CD4-positive, alpha-beta T cell (primary cell): Measurements from ENCODE around the gene KIF3B. TPM values are rescaled to one million over a fixed set of nuclear protein-coding genes. Genes with fewer than 3 reads are reported as not detected.

Experiments
- ATAC-seq: fragments of 200-7000 bp; cut with Tn5 transposase; one replicate; pipeline ENCODE4 v1.10.0; 2022; ENCODE audit warnings: mild to moderate bottlenecking; ENCODE audit not compliant: poor library complexity
- CTCF ChIA-PET: fragments of 350-600 bp; sonication (Branson Sonifier 250); formaldehyde crosslinking; loops from one replicate; lab custom pipeline; 2021; ENCODE audit warnings: antibody characterized with exemption, inconsistent platforms; lab: Charles Lee
- POLR2A ChIA-PET: fragments of 350-600 bp; sonication (Branson Sonifier 250); formaldehyde crosslinking; loops from one replicate; lab custom pipeline; 2021; ENCODE audit warnings: antibody characterized with exemption, inconsistent platforms; lab: Charles Lee
- DNase-seq, 14 experiments: peaks; one replicate each; pipeline ENCODE4 v3.0.0-alpha.2; 2013 to 2020; ENCODE audit warnings: mixed read lengths in 2 of 14
- H3K27ac ChIP-seq, 2 donors: one replicate each; pipeline versions ENCODE4 v1.5.1 to v1.7.0; 2013; ENCODE audit warnings: low read length in 2 of 2, low read depth in 1 of 2, mild to moderate bottlenecking in 1 of 2
- H3K27me3 ChIP-seq, 2 experiments: 1 replicate in 1 of 2; 2 replicates in 1 of 2; pipeline versions ENCODE4 v1.6.1 to v1.7.0; 2013; ENCODE audit warnings: low read length in 2 of 2, control low read depth in 1 of 2, mild to moderate bottlenecking in 1 of 2, moderate library complexity in 1 of 2; ENCODE audit not compliant: insufficient read depth in 2 of 2, control insufficient read depth in 1 of 2
- H3K36me3 ChIP-seq: one replicate; pipeline ENCODE4 v1.6.1; 2013; ENCODE audit warnings: low read length, control low read depth; ENCODE audit not compliant: insufficient read depth
- H3K4me1 ChIP-seq: one replicate; pipeline ENCODE4 v1.6.1; 2013; ENCODE audit warnings: low read length, control low read depth; ENCODE audit not compliant: insufficient read depth
- H3K4me3 ChIP-seq: one replicate; pipeline ENCODE4 v1.5.1; 2013; ENCODE audit warnings: mild to moderate bottlenecking, low read length, moderate library complexity
- H3K9me3 ChIP-seq, 2 experiments: 1 replicate in 1 of 2; 2 replicates in 1 of 2; pipeline versions ENCODE4 v1.6.1 to v1.7.0; 2013; ENCODE audit warnings: low read length in 2 of 2, mild to moderate bottlenecking in 2 of 2, control low read depth in 1 of 2, moderate library complexity in 1 of 2; ENCODE audit not compliant: control insufficient read depth in 1 of 2, insufficient read depth in 1 of 2
- H3K27ac Mint-ChIP-seq: one replicate; pipeline ENCODE4 v1.8.0; 2020; ENCODE audit warnings: mixed read lengths
- H3K27me3 Mint-ChIP-seq: one replicate; pipeline ENCODE4 v1.8.0; 2021; ENCODE audit warnings: mixed read lengths
- H3K36me3 Mint-ChIP-seq: one replicate; pipeline ENCODE4 v1.8.0; 2021; ENCODE audit warnings: low read depth, mixed read lengths
- H3K4me1 Mint-ChIP-seq: one replicate; pipeline ENCODE4 v1.8.0; 2021; ENCODE audit warnings: low read depth, mixed read lengths
- H3K4me3 Mint-ChIP-seq: one replicate; pipeline ENCODE4 v1.8.0; 2020; ENCODE audit warnings: mild to moderate bottlenecking, mixed read lengths
- H3K9me3 Mint-ChIP-seq: one replicate; pipeline ENCODE4 v1.8.0; 2020; ENCODE audit warnings: mixed read lengths
- intact Hi-C, 2 experiments: fragments of 100-400 bp; cut with DNase I in 1 of 2; cut with micrococcal nuclease in 1 of 2; formaldehyde crosslinking; loops; one replicate each; pipeline versions ENCODE4 v1.15.1 to v1.9.0; 2023 to 2025; cut with DNase I, micrococcal nuclease
- total RNA-seq, 174 experiments: library from RNA in 2 of 174; stranded (reverse) in 2 of 174; gene quantifications; one replicate each; pipeline ENCODE4 v1.2.3 and lab custom pipeline; 2021 to 2026
- TF ChIP-seq, protein P1 (sequence below): fragments of 200-600 bp; IDR thresholded peaks from one replicate; pipeline ENCODE4 v1.8.0; 2022; ENCODE audit warnings: antibody characterized with exemption, mild to moderate bottlenecking

KIF3B gene
- total RNA-seq, 2 experiments from 2014 or later, result 7.3 TPM

DNA sequence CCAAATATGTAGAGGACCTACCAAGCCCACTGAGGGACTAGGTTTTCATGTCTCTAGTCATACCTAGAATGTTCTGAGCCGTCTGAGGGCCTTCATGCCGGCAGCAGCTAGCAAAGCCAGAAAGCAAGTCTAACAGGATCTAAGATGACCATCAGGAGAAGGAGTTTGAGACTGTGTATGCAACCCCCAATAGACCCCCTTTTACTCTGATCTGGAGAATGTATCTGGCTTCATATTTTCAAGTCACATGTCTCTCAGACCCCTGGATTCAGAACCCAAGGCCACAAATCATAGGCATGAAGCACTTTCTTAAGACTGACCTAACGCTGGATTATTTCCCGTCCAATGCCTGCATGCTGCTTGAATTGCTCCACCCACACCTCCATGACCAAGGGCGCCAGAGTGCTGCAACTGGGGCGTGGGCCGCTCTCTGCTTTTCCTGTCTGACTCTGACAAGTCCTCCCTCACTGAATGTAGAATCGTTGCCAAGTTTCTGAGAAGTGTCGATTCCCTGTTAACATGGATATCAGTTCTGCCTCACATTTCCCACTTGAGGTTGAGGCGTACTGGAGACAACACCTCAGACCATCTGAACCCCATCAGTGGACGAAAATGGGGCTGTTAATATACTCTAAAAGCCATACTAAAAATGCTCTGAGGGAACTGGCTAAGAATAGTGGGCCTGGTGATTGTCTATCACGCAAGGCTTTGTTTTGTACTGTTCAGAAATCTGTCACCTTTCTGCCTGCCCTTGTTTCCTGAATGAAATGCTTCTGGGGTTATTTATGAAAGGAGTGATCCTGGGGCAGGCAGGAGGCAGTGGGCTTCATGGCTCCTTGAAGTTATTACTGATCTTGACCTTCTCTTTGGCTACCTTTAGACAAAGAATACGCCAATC is 56.8 kb downstream of the KIF3B start:
- CTCF ChIA-PET, result no interaction called here
- H3K9me3 Mint-ChIP-seq, result no peaks in the 10 kb centered on the region
- Histone ChIP-seq H3K27ac (peak overlapping the region in 1 of 2 donors; percentile 69), H3K36me3 (peaks cover 21% of the 10 kb centered on the region), H3K4me3 (no peak overlapping the region), H3K4me1 (peaks cover 26% of the 10 kb centered on the region), H3K9me3 (no peaks in the 10 kb centered on the region), H3K27me3 (no peaks in the 10 kb centered on the region)
- peaks cover 22% of the 10 kb centered on the region for H3K4me1 Mint-ChIP-seq
- peak overlapping the region; percentile 45 for H3K4me3 Mint-ChIP-seq
- H3K36me3 Mint-ChIP-seq, result peaks cover 42% of the 10 kb centered on the region
- H3K27ac Mint-ChIP-seq, result peak overlapping the region; percentile 75
- DNase-seq (peak in 13 of 14 experiments; percentile 7 to 72 (median 29)), ATAC-seq (peak; percentile 67)
- intact Hi-C loops, result no loop called here
- no peaks in the 10 kb centered on the region for H3K27me3 Mint-ChIP-seq
- TF ChIP-seq, protein P1, sequence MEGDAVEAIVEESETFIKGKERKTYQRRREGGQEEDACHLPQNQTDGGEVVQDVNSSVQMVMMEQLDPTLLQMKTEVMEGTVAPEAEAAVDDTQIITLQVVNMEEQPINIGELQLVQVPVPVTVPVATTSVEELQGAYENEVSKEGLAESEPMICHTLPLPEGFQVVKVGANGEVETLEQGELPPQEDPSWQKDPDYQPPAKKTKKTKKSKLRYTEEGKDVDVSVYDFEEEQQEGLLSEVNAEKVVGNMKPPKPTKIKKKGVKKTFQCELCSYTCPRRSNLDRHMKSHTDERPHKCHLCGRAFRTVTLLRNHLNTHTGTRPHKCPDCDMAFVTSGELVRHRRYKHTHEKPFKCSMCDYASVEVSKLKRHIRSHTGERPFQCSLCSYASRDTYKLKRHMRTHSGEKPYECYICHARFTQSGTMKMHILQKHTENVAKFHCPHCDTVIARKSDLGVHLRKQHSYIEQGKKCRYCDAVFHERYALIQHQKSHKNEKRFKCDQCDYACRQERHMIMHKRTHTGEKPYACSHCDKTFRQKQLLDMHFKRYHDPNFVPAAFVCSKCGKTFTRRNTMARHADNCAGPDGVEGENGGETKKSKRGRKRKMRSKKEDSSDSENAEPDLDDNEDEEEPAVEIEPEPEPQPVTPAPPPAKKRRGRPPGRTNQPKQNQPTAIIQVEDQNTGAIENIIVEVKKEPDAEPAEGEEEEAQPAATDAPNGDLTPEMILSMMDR, result no peak
- POLR2A ChIA-PET, result interaction anchor here (1.1 to 1.3 kb wide), 3 partner anchors 23 to 49 kb away, joined by 3 read pairs; no protein-coding TSS in a partner anchor

DNA sequence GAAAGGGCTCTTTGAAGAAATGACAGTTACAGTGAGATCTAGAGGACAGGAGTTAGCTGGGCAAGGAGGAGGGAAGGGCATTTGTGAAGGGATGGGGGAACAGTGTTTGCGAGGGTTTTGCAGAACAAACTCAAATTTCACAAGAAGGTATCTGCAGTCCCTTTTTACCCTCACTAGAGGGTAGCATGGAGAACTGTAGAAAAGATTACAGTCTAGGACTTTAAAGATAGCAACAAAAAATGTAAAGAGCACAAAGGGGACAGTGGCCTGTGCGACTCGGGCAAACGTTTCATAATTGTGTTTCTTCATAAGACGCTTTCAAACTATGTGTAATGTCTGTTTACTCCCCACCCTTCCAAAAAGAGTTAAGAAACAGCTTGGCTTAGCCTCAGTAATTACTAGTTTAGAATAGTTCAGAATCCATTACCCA is 59.5 kb downstream of the KIF3B start:
- no peak overlapping the region for H3K4me3 Mint-ChIP-seq
- CTCF ChIA-PET, result interaction anchor here (0.8 to 1.1 kb wide), 2 partner anchors 11 to 21 kb away, joined by 3 read pairs; partner anchors contain the start of gene ASXL1
- peaks cover 15% of the 10 kb centered on the region for H3K36me3 Mint-ChIP-seq
- H3K27me3 ChIP-seq, result no peaks in the 10 kb centered on the region
- H3K4me1 ChIP-seq, result peaks cover 26% of the 10 kb centered on the region
- no peak overlapping the region for H3K27ac ChIP-seq
- H3K9me3 Mint-ChIP-seq, result no peaks in the 10 kb centered on the region
- peak overlapping the region; percentile 1 for H3K27ac Mint-ChIP-seq
- no peaks in the 10 kb centered on the region for H3K27me3 Mint-ChIP-seq
- POLR2A ChIA-PET, result interaction anchor here (1.1 to 1.9 kb wide), 2 partner anchors 21 to 22 kb away, joined by 3 to 6 read pairs; no protein-coding TSS in a partner anchor
- peak in 3 of 14 experiments; percentile 35 to 53 (median 53) for DNase-seq
- peaks cover 9% of the 10 kb centered on the region for H3K36me3 ChIP-seq
- H3K9me3 ChIP-seq, result no peaks in the 10 kb centered on the region
- intact Hi-C loops, result loop anchor here (1.0 to 5.0 kb wide), 4 partner anchors 100 to 316 kb away; no protein-coding TSS in a partner anchor
- peaks cover 22% of the 10 kb centered on the region for H3K4me1 Mint-ChIP-seq
- no peak overlapping the region for H3K4me3 ChIP-seq
- TF ChIP-seq, protein P1, result peak; percentile 64
- peak; percentile 73 for ATAC-seq

DNA sequence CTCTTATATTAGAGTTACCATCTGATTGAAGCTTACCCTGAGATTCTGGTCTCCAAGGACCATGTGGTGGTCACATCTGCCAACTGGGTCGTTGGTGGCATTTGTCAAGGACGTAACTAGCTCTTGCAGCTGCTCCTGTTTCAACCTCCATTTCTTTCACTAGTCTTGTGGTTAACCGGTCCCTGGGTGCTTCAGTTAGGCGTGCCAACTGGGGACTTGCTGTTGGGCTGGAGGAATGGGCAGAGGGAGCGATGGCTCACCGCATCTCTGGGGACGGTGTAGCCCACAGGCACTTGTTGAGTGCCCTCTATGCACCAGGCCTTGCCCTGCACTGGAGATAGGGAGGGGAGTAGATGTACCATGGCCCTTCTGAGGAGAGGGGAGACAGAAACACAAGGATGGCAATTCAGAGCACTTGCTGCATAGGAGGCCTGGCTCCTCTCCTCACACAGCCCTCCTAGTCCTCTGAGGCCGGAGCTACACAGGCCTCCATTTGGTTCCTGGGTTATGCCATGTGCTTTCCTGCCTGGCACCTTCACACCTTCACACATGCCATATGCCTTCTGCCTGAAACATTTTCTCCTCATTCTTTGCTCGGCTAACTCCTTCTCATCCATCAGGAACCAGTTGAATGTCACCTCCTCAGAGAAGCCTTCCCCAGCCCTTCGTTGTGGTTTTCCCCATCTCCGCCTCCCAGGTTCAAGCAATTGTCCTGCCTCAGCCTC is 60.6 kb downstream of the KIF3B start:
- TF ChIP-seq, protein P1, result no peak
- no peak overlapping the region for H3K4me3 Mint-ChIP-seq
- Histone ChIP-seq H3K27me3 (no peaks in the 10 kb centered on the region), H3K27ac (no peak overlapping the region), H3K4me3 (no peak overlapping the region), H3K36me3 (peaks cover under 1% of the 10 kb centered on the region), H3K4me1 (peaks cover 19% of the 10 kb centered on the region), H3K9me3 (no peaks in the 10 kb centered on the region)
- peaks cover 6% of the 10 kb centered on the region for H3K36me3 Mint-ChIP-seq
- no peaks in the 10 kb centered on the region for H3K9me3 Mint-ChIP-seq
- no peak for ATAC-seq
- ChIA-PET POLR2A (interaction anchor here (1.1 kb wide), 1 partner anchor 21 kb away, joined by 3 read pairs; no protein-coding TSS in a partner anchor), CTCF (interaction anchor here (0.9 to 1.1 kb wide), 2 partner anchors 20 to 147 kb away, joined by 3 read pairs; partner anchors contain the start of gene ASXL1)
- no peak overlapping the region for H3K27ac Mint-ChIP-seq
- intact Hi-C loops, result loop anchor here (1.0 to 5.0 kb wide), 4 partner anchors 99 to 315 kb away; no protein-coding TSS in a partner anchor
- DNase-seq, result no peak
- peaks cover 22% of the 10 kb centered on the region for H3K4me1 Mint-ChIP-seq
- H3K27me3 Mint-ChIP-seq, result no peaks in the 10 kb centered on the region
